Measurements from ENCODE around the gene YBX3. TPM values are rescaled to one million over a fixed set of nuclear protein-coding genes. Genes with fewer than 3 reads are reported as not detected.

The YBX3 gene
- total and polyA plus RNA-seq, 2 donors (not counting 1 experiment from before 2014, with no cell fraction given), result 60.8 to 191 TPM

GRCh38 chr12:10718279-10718821 is 4.8 kb downstream of the YBX3 start:
- H3K4me3 Mint-ChIP-seq, result no peak overlapping the region
- H4K20me1 ChIP-seq (ENCODE audit: control insufficient read depth, insufficient read depth, low read length, poor library complexity, severe bottlenecking), result no peaks in the 10 kb centered on the region
- no peak overlapping the region for H3K4me3 ChIP-seq (ENCODE audit: control extremely low read depth in 1 of 5, extremely low read depth in 1 of 5, insufficient read depth in 1 of 5, low read depth in 2 of 5, low read length in 4 of 5)
- H3K27me3 ChIP-seq (replicated peaks in 1 of 4; ENCODE audit: control extremely low read depth in 1 of 4, control insufficient read depth in 3 of 4, insufficient read depth in 4 of 4, low read length in 3 of 4), result no peaks in the 10 kb centered on the region
- peaks cover 11% of the 10 kb centered on the region for H3K79me2 ChIP-seq (ENCODE audit: control insufficient read depth, insufficient read depth, low read length)
- peaks cover 0 to 3% (median 0%) of the 10 kb centered on the region in 3 donors for H3K9me3 ChIP-seq (ENCODE audit: control extremely low read depth in 1 of 3, control insufficient read depth in 2 of 3, insufficient read depth in 1 of 3, low read length in 2 of 3)
- H3K27me3 Mint-ChIP-seq, result peaks cover 12% of the 10 kb centered on the region
- intact Hi-C loops (cut with micrococcal nuclease), result no loop called here
- H3K9me3 Mint-ChIP-seq (ENCODE audit: insufficient read depth), result no peaks in the 10 kb centered on the region
- WGBS (ENCODE audit: insufficient coverage), result 83% methylated on average over 1 of the region's 4 CpGs
- DNase-seq (no peak), ATAC-seq (ENCODE audit: low read depth) (no peak)
- H3K4me1 Mint-ChIP-seq, result peaks cover 20% of the 10 kb centered on the region
- H2AFZ ChIP-seq (ENCODE audit: insufficient read depth, low read depth, low read length, poor library complexity, severe bottlenecking), result no peak overlapping the region
- TF ChIP-seq CTCF (IDR thresholded peaks at IDR 0.05), result no peak
- no peak for TF ChIP-seq EZH2 (IDR thresholded peaks at IDR 0.05; ENCODE audit: borderline replicate concordance, insufficient read depth, low read depth, low read length, poor library complexity, severe bottlenecking)
- ChIA-PET POLR2A (interaction anchor here (0.6 kb wide), 1 partner anchor 1074 kb away, joined by 3 read pairs; no protein-coding TSS in a partner anchor), CTCF (no interaction called here)
- H3K27ac ChIP-seq (ENCODE audit: low read length in 2 of 2), result no peak overlapping the region
- H3K4me1 ChIP-seq (ENCODE audit: control insufficient read depth in 2 of 2, insufficient read depth in 2 of 2, low read length in 2 of 2), result peaks cover 12 to 20% of the 10 kb centered on the region in 2 donors
- H3K4me2 ChIP-seq (replicated peaks; ENCODE audit: low read depth, low read length, poor library complexity, severe bottlenecking), result no peak overlapping the region
- H3K36me3 ChIP-seq (replicated peaks in 1 of 2; ENCODE audit: control extremely low read depth in 1 of 2, control insufficient read depth in 1 of 2, extremely low read depth in 1 of 2, insufficient read depth in 2 of 2, low read length in 1 of 2), result peaks cover 6 to 12% of the 10 kb centered on the region in 2 experiments
- H3K9ac ChIP-seq (ENCODE audit: low read length), result no peak overlapping the region
- no peak overlapping the region for H3K27ac Mint-ChIP-seq

DNA sequence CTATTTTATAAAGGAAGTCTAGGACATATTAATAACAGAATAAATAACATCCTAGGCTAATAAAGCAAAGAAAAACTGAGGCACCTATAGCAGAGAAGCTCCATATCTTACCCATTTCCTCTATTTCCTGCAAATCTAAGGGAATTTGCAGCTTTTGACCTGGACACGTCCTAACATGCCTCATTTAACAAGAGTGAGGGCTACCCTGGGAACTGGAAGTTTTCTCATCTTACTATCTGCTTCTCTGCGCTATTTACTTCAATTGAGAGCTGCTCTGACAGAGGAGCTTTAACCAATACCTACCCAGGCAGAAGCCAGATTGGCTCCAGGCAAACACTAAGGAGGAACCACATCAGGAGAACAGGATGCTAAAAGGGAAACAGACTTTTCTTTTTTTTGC is 5.7 kb downstream of the YBX3 start:
- H3K4me3 ChIP-seq (ENCODE audit: control extremely low read depth in 1 of 5, extremely low read depth in 1 of 5, insufficient read depth in 1 of 5, low read depth in 2 of 5, low read length in 4 of 5), result no peak overlapping the region
- TF ChIP-seq CTCF (IDR thresholded peaks at IDR 0.05) (no peak), EZH2 (IDR thresholded peaks at IDR 0.05; ENCODE audit: borderline replicate concordance, insufficient read depth, low read depth, low read length, poor library complexity, severe bottlenecking) (no peak)
- ChIA-PET CTCF (no interaction called here), POLR2A (no interaction called here)
- H3K79me2 ChIP-seq (ENCODE audit: control insufficient read depth, insufficient read depth, low read length), result peaks cover 9% of the 10 kb centered on the region
- WGBS (ENCODE audit: insufficient coverage), result 70% methylated on average over 2 of the region's 2 CpGs
- no peak for ATAC-seq (ENCODE audit: low read depth)
- H3K9ac ChIP-seq (ENCODE audit: low read length), result no peak overlapping the region
- no peak overlapping the region for H3K27ac ChIP-seq (ENCODE audit: low read length in 2 of 2)
- no peak overlapping the region for H3K4me2 ChIP-seq (replicated peaks; ENCODE audit: low read depth, low read length, poor library complexity, severe bottlenecking)
- no peaks in the 10 kb centered on the region for H3K27me3 ChIP-seq (replicated peaks in 1 of 4; ENCODE audit: control extremely low read depth in 1 of 4, control insufficient read depth in 3 of 4, insufficient read depth in 4 of 4, low read length in 3 of 4)
- H3K9me3 ChIP-seq (ENCODE audit: control extremely low read depth in 1 of 3, control insufficient read depth in 2 of 3, insufficient read depth in 1 of 3, low read length in 2 of 3), result peaks cover 0 to 2% (median 0%) of the 10 kb centered on the region in 3 donors
- no peak overlapping the region for H2AFZ ChIP-seq (ENCODE audit: insufficient read depth, low read depth, low read length, poor library complexity, severe bottlenecking)
- Mint-ChIP-seq H3K27ac (no peak overlapping the region), H3K27me3 (peaks cover 12% of the 10 kb centered on the region), H3K9me3 (ENCODE audit: insufficient read depth) (no peaks in the 10 kb centered on the region), H3K4me1 (peaks cover 20% of the 10 kb centered on the region), H3K4me3 (no peak overlapping the region)
- intact Hi-C loops (cut with micrococcal nuclease), result no loop called here
- no peaks in the 10 kb centered on the region for H4K20me1 ChIP-seq (ENCODE audit: control insufficient read depth, insufficient read depth, low read length, poor library complexity, severe bottlenecking)
- H3K36me3 ChIP-seq (replicated peaks in 1 of 2; ENCODE audit: control extremely low read depth in 1 of 2, control insufficient read depth in 1 of 2, extremely low read depth in 1 of 2, insufficient read depth in 2 of 2, low read length in 1 of 2), result peaks cover 10 to 20% of the 10 kb centered on the region in 2 experiments
- DNase-seq, result no peak
- H3K4me1 ChIP-seq (ENCODE audit: control insufficient read depth in 2 of 2, insufficient read depth in 2 of 2, low read length in 2 of 2), result peaks cover 12 to 20% of the 10 kb centered on the region in 2 donors
